Neural cell (in vitro differentiated cells): ENCODE measurements around the gene WDR54. TPM values are rescaled to one million over a fixed set of nuclear protein-coding genes. Genes with fewer than 3 reads are reported as not detected.

ENCODE experiments used
- H2AFZ ChIP-seq: fragments of 200-600, 300-800 bp; sonication (generic), shearing (Covaris generic); 2 replicates; pipeline ENCODE4 v1.6.0; 2014; ENCODE audit warnings: low read depth, mild to moderate bottlenecking, antibody characterized with exemption, low read length, moderate library complexity
- H3F3A ChIP-seq: fragments of 200-600 bp; shearing (Covaris generic); 2 replicates; pipeline ENCODE4 v1.6.1; 2016; ENCODE audit warnings: mild to moderate bottlenecking, moderate library complexity, mixed read lengths, antibody characterized with exemption, low read length; ENCODE audit not compliant: insufficient read depth, poor library complexity, severe bottlenecking
- H3K27ac ChIP-seq: fragments of 200-600, 300-800 bp; sonication (generic), shearing (Covaris generic); 2 replicates; pipeline ENCODE4 v1.5.1; 2014; ENCODE audit warnings: mild to moderate bottlenecking, low read length, moderate library complexity
- H3K27me3 ChIP-seq: fragments of 300-800, 200-600 bp; sonication (generic), shearing (Covaris generic); 2 replicates; pipeline ENCODE4 v1.6.0; 2014; ENCODE audit warnings: mild to moderate bottlenecking, low read depth, low read length, moderate library complexity; ENCODE audit not compliant: insufficient read depth
- H3K36me3 ChIP-seq: fragments of 300-800, 200-600 bp; sonication (generic), shearing (Covaris generic); 2 replicates; pipeline ENCODE4 v1.5.1; 2014; ENCODE audit warnings: mild to moderate bottlenecking, antibody characterized with exemption, low read length, moderate library complexity; ENCODE audit not compliant: insufficient read depth
- H3K4me2 ChIP-seq: fragments of 300-800, 200-600 bp; sonication (generic), shearing (Covaris generic); 2 replicates; pipeline ENCODE4 v1.6.0; 2014; ENCODE audit warnings: mild to moderate bottlenecking, low read length
- H3K4me3 ChIP-seq: fragments of 300-800, 200-600 bp; sonication (generic), shearing (Covaris generic); 2 replicates; pipeline ENCODE4 v1.5.1; 2014; ENCODE audit warnings: mild to moderate bottlenecking, low read length, moderate library complexity
- H3K79me2 ChIP-seq: fragments of 200-600 bp; shearing (Covaris generic); replicated peaks from 2 replicates; pipeline ENCODE4 v1.6.0; 2014; ENCODE audit warnings: mild to moderate bottlenecking, low read length, moderate library complexity; ENCODE audit not compliant: insufficient read depth
- H3K9ac ChIP-seq: fragments of 300-800, 200-600 bp; sonication (generic), shearing (Covaris generic); 2 replicates; pipeline ENCODE4 v1.6.1; 2016; ENCODE audit warnings: mild to moderate bottlenecking, low read length, mixed read lengths
- H3K9me2 ChIP-seq: fragments of 200-600 bp; shearing (Covaris generic); 2 replicates; pipeline ENCODE4 v1.6.1; 2016; ENCODE audit warnings: mild to moderate bottlenecking, low read length, mixed read lengths; ENCODE audit not compliant: insufficient read depth
- H3K9me3 ChIP-seq: fragments of 200-600, 300-800 bp; sonication (generic), shearing (Covaris generic); 2 replicates; pipeline ENCODE4 v1.6.1; 2016; ENCODE audit warnings: mild to moderate bottlenecking, mixed run types, low read length, moderate library complexity, mixed read lengths
- H4K20me1 ChIP-seq: fragments of 200-600 bp; shearing (Covaris generic); 2 replicates; pipeline ENCODE4 v1.6.1; 2016; ENCODE audit warnings: mild to moderate bottlenecking, mixed run types; ENCODE audit not compliant: insufficient read depth
- CTCF ChIP-seq: fragments of 450-650 bp; IDR thresholded peaks from 2 replicates; pipeline ENCODE4 v1.5.1; 2014; ENCODE audit warnings: antibody characterized with exemption, mild to moderate bottlenecking, moderate library complexity; ENCODE audit not compliant: poor library complexity, severe bottlenecking
- EP300 ChIP-seq: fragments of 450-650 bp; conservative IDR thresholded peaks from 2 replicates; pipeline ENCODE4 v1.6.1; 2014; ENCODE audit warnings: antibody characterized with exemption, mild to moderate bottlenecking, moderate library complexity; ENCODE audit not compliant: poor library complexity, severe bottlenecking
- EZH2 ChIP-seq: fragments of 200-600, 300-800 bp; shearing (Covaris generic), sonication (generic); IDR thresholded peaks from 2 replicates; pipeline ENCODE4 v1.6.1; 2014; ENCODE audit warnings: antibody characterized with exemption, low read length, borderline replicate concordance, mild to moderate bottlenecking; ENCODE audit not compliant: insufficient read depth, poor library complexity, severe bottlenecking
- MXI1 ChIP-seq: fragments of 450-650 bp; conservative IDR thresholded peaks from 2 replicates; pipeline ENCODE4 v1.6.1; 2014; ENCODE audit warnings: antibody characterized with exemption, mild to moderate bottlenecking; ENCODE audit not compliant: poor library complexity, severe bottlenecking
- POLR2AphosphoS5 ChIP-seq: IDR thresholded peaks from 2 replicates; pipeline ENCODE4 v1.6.1; 2012
- RAD21 ChIP-seq: fragments of 450-650 bp; conservative IDR thresholded peaks from 2 replicates; pipeline ENCODE4 v1.6.1; 2014; ENCODE audit warnings: antibody characterized with exemption, mild to moderate bottlenecking, moderate library complexity
- REST ChIP-seq: IDR thresholded peaks from 2 replicates; pipeline ENCODE4 v1.6.1; 2012; ENCODE audit warnings: borderline replicate concordance
- SMC3 ChIP-seq: fragments of 450-650 bp; conservative IDR thresholded peaks from 2 replicates; pipeline ENCODE4 v1.6.1; 2014; ENCODE audit warnings: antibody characterized with exemption, mild to moderate bottlenecking, moderate library complexity; ENCODE audit not compliant: poor library complexity
- TAF1 ChIP-seq: IDR thresholded peaks from 2 replicates; pipeline ENCODE4 v1.6.1; 2012; ENCODE audit warnings: low read depth
- polyA plus RNA-seq: library from polyadenylated mRNA; depleted of rRNA; stranded (reverse); fragments of >200 nt; gene quantifications from 2 replicates; pipeline ENCODE4 v1.2.3, GENCODE V29; 2014

WDR54 gene
- polyA plus RNA-seq, 1 donor from 2014 or later: 110 TPM

GRCh38 chr2:74387346-74387745, 34.2 kb upstream of the WDR54 start:
- Histone ChIP-seq H4K20me1 (no peaks in the 10 kb centered on the region), H3K27ac (peak overlapping the region; percentile 94), H2AFZ (no peak overlapping the region), H3K79me2 (peaks cover 85% of the 10 kb centered on the region), H3K9me3 (no peaks in the 10 kb centered on the region), H3K4me2 (peak overlapping the region; percentile 9), H3F3A (no peaks in the 10 kb centered on the region), H3K36me3 (no peaks in the 10 kb centered on the region), H3K4me3 (peak overlapping the region; percentile 84), H3K9ac (no peak overlapping the region), H3K27me3 (no peaks in the 10 kb centered on the region), H3K9me2 (no peaks in the 10 kb centered on the region)
- TF ChIP-seq MXI1 (no peak), EZH2 (no peak), TAF1 (no peak), SMC3 (no peak), EP300 (no peak), REST (no peak), RAD21 (no peak)

GRCh38 chr2:74390606-74391005, 30.9 kb upstream of the WDR54 start:
- H2AFZ ChIP-seq: no peak overlapping the region
- H3K9ac ChIP-seq: peak overlapping the region; percentile 78
- peak overlapping the region; percentile 95 for H3K4me2 ChIP-seq
- H4K20me1 ChIP-seq: no peaks in the 10 kb centered on the region
- no peak overlapping the region for H3K27ac ChIP-seq
- H3K79me2 ChIP-seq: peaks cover 59% of the 10 kb centered on the region
- no peaks in the 10 kb centered on the region for H3K36me3 ChIP-seq
- no peaks in the 10 kb centered on the region for H3K9me2 ChIP-seq
- no peaks in the 10 kb centered on the region for H3K27me3 ChIP-seq
- H3K9me3 ChIP-seq: no peaks in the 10 kb centered on the region
- H3F3A ChIP-seq: no peaks in the 10 kb centered on the region
- H3K4me3 ChIP-seq: peak overlapping the region; percentile 84
- TF ChIP-seq RAD21 (no peak), TAF1 (no peak), POLR2AphosphoS5 (no peak), SMC3 (no peak), REST (no peak), MXI1 (no peak), CTCF (no peak), EP300 (no peak)
